ENCODE measurements around the gene CDK18.

- TF ChIP-seq POLR2AphosphoS5 (IDR thresholded peaks at IDR 0.05; ENCODE audit: low read depth) (no peak), REST (IDR thresholded peaks at IDR 0.05; ENCODE audit: insufficient replicate concordance, low read depth) (no peak)
Measured at GRCh38 chr1:205570796-205571537, 66.5 kb downstream of the CDK18 start.
